Fibroblast of lung (primary cell): ENCODE data around the gene STPG1.

Experiments
- EZH2 ChIP-seq: IDR thresholded peaks from 2 replicates; pipeline ENCODE4 v1.5.1; 2012; ENCODE audit warnings: low read length, control low read depth, mild to moderate bottlenecking; ENCODE audit errors: missing control alignments
- TF ChIP-seq, protein P1 (sequence below), 2 donors: IDR thresholded peaks in 1 of 2; conservative IDR thresholded peaks in 1 of 2; 1 replicate in 1 of 2; 2 replicates in 1 of 2; pipeline ENCODE4 v1.5.1; 2011 to 2012; ENCODE audit warnings: low read length in 2 of 2, control low read depth in 1 of 2, inconsistent platforms in 1 of 2, low read depth in 1 of 2, mild to moderate bottlenecking in 1 of 2

DNA sequence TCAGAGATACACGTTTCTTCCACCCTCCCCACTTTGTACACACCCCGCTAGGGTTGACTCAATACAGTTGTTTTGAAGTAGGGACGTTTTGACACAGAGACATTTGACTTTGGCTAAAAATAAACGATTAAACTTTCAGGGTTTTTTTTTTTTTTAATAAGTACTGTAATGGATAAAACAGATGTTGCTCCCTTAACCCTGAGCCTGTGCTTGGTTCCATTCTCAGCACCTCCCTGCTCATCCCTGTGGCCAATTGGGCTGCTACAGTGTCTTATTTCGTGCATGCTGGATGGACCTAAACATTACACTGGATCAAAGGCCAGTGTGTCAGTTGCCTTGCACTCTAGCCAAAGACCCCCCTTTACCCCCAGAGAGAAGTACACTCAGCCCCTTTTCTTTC, 77.5 kb downstream of the STPG1 start:
- TF ChIP-seq, protein P1, sequence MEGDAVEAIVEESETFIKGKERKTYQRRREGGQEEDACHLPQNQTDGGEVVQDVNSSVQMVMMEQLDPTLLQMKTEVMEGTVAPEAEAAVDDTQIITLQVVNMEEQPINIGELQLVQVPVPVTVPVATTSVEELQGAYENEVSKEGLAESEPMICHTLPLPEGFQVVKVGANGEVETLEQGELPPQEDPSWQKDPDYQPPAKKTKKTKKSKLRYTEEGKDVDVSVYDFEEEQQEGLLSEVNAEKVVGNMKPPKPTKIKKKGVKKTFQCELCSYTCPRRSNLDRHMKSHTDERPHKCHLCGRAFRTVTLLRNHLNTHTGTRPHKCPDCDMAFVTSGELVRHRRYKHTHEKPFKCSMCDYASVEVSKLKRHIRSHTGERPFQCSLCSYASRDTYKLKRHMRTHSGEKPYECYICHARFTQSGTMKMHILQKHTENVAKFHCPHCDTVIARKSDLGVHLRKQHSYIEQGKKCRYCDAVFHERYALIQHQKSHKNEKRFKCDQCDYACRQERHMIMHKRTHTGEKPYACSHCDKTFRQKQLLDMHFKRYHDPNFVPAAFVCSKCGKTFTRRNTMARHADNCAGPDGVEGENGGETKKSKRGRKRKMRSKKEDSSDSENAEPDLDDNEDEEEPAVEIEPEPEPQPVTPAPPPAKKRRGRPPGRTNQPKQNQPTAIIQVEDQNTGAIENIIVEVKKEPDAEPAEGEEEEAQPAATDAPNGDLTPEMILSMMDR (conservative IDR thresholded peaks at IDR 0.05 in 1 of 2, IDR thresholded peaks at IDR 0.05 in 1 of 2; ENCODE audit: low read depth in 1 of 2, low read length in 2 of 2) = no peak
- TF ChIP-seq EZH2 = no peak
